Prostate gland (tissue), 2 donors: Measurements from ENCODE around the gene IFI27L2.

Experiments
- CTCF ChIP-seq, 4 experiments: fragments of 200-600 bp in 2 of 4; fragments of 450-650 bp in 2 of 4; sonication (generic) in 2 of 4; IDR thresholded peaks; 1 replicate in 3 of 4; 2 replicates in 1 of 4; pipeline ENCODE4 v1.5.1; 2016 to 2019; ENCODE audit warnings: antibody characterized with exemption in 4 of 4, mild to moderate bottlenecking in 2 of 4, moderate library complexity in 2 of 4
- POLR2A ChIP-seq: fragments of 450-650 bp; IDR thresholded peaks from one replicate; pipeline ENCODE4 v1.6.1; 2016; ENCODE audit warnings: antibody characterized with exemption, mild to moderate bottlenecking
- POLR2AphosphoS5 ChIP-seq: sonication (generic); formaldehyde crosslinking; IDR thresholded peaks from one replicate; pipeline ENCODE4 v1.6.1; 2017; ENCODE audit warnings: antibody characterized with exemption

GRCh38 chr14:94093418-94093817 lies 36.0 kb downstream of the IFI27L2 start:
- no peak for TF ChIP-seq POLR2AphosphoS5
- TF ChIP-seq CTCF (IDR thresholded peaks at IDR 0.05), result no peak
- no peak for TF ChIP-seq POLR2A
